Cardiac fibroblast (primary cell): Measurements from ENCODE around the gene C11orf21.

Experiments used
- DNase-seq, 2 donors: peaks; one replicate each; pipeline versions ENCODE4 v3.0.0 to v3.0.0-alpha.2; 2010; ENCODE audit warnings: low read depth in 2 of 2
- H3K4me3 ChIP-seq, 2 donors: replicated peaks in 1 of 2; 1 replicate in 1 of 2; 2 replicates in 1 of 2; pipeline ENCODE4 v1.5.1; 2011; ENCODE audit warnings: low read depth in 2 of 2, low read length in 2 of 2, mild to moderate bottlenecking in 2 of 2, moderate library complexity in 1 of 2
- CTCF ChIP-seq: IDR thresholded peaks from one replicate; pipeline ENCODE4 v1.5.1; 2011; ENCODE audit warnings: low read depth, mild to moderate bottlenecking, low read length, inconsistent platforms

The C11orf21 gene

GRCh38 chr11:2269601-2270321 is 32.0 kb downstream of the C11orf21 start:
- DNase-seq: peak; percentile 39 to 56
- no peak overlapping the region for H3K4me3 ChIP-seq
- no peak for TF ChIP-seq CTCF

- DNase-seq: peak; percentile 25 to 30
- TF ChIP-seq CTCF: no peak
- H3K4me3 ChIP-seq: peak overlapping the region in 1 of 2 donors; percentile 17
Observed at GRCh38 chr11:2268729-2269600, 32.8 kb downstream of the C11orf21 start.

- DNase-seq: no peak
- no peak for TF ChIP-seq CTCF
- no peak overlapping the region for H3K4me3 ChIP-seq
Observed at GRCh38 chr11:2267851-2268728, 33.6 kb downstream of the C11orf21 start.

GRCh38 chr11:2267306-2267850 is 34.3 kb downstream of the C11orf21 start:
- TF ChIP-seq CTCF: no peak
- no peak for DNase-seq
- H3K4me3 ChIP-seq: no peak overlapping the region

GRCh38 chr11:2266586-2267305 is 35.0 kb downstream of the C11orf21 start:
- no peak overlapping the region for H3K4me3 ChIP-seq
- DNase-seq: no peak
- TF ChIP-seq CTCF: no peak
